AG04450 (cell line): ENCODE data around the gene ZNF239. TPM values are rescaled to one million over a fixed set of nuclear protein-coding genes. Genes with fewer than 3 reads are reported as not detected.

Experiments
- CTCF ChIA-PET: fragments of 300-600, 350-600 bp; formaldehyde crosslinking; extraction: SDS; loops from one replicate; lab custom pipeline; 2022; ENCODE audit warnings: antibody characterized with exemption, inconsistent platforms; lab: Charles Lee
- POLR2A ChIA-PET: fragments of 350-600 bp; formaldehyde crosslinking; extraction: SDS; loops from one replicate; lab custom pipeline; 2021; ENCODE audit warnings: antibody characterized with exemption, inconsistent platforms; lab: Yijun Ruan, JAX
- DNase-seq: peaks from one replicate; pipeline ENCODE4 v3.0.0-alpha.2; 2011; ENCODE audit warnings: low read depth, low spot score
- H3K27ac ChIP-seq: one replicate; pipeline ENCODE4 v1.5.1; 2012; ENCODE audit warnings: low read depth, low read length, control low read depth
- H3K27me3 ChIP-seq: one replicate; pipeline ENCODE4 v1.6.0; 2012; ENCODE audit warnings: low read length; ENCODE audit not compliant: control insufficient read depth, insufficient read depth
- H3K4me3 ChIP-seq: 2 replicates; pipeline ENCODE4 v1.5.1; 2011; ENCODE audit warnings: mild to moderate bottlenecking, low read depth, low read length, control low read depth
- H3K9me3 ChIP-seq: 2 replicates; pipeline ENCODE4 v1.5.1; 2012; ENCODE audit warnings: low read length; ENCODE audit not compliant: control insufficient read depth, insufficient read depth
- CTCF ChIP-seq: IDR thresholded peaks from 2 replicates; pipeline ENCODE4 v1.5.1; 2011; ENCODE audit warnings: low read depth, low read length, control low read depth, inconsistent platforms
- polyA plus RNA-seq: library from polyadenylated mRNA; depleted of rRNA; stranded (reverse); fragments of >200 nt; gene quantifications from 2 replicates; pipeline ENCODE4 v1.2.3, GENCODE V29; 2011

ZNF239 gene
- polyA plus RNA-seq, 1 experiment = 6.9 TPM

- Histone ChIP-seq H3K9me3 (no peaks in the 10 kb centered on the region), H3K27me3 (peaks cover 3% of the 10 kb centered on the region), H3K4me3 (no peak overlapping the region), H3K27ac (no peak overlapping the region)
- no peak for DNase-seq
- ChIA-PET CTCF (no interaction called here), POLR2A (no interaction called here)
- TF ChIP-seq CTCF = no peak
These were observed 10.6 kb upstream of the ZNF239 start for GRCh38 chr10:43585046-43585445.

GRCh38 chr10:43584051-43584450 is 9.6 kb upstream of the ZNF239 start:
- POLR2A ChIA-PET = no interaction called here
- no peaks in the 10 kb centered on the region for H3K9me3 ChIP-seq
- no peaks in the 10 kb centered on the region for H3K27me3 ChIP-seq
- CTCF ChIA-PET = no interaction called here
- TF ChIP-seq CTCF = no peak
- no peak overlapping the region for H3K4me3 ChIP-seq
- no peak for DNase-seq
- H3K27ac ChIP-seq = no peak overlapping the region

- DNase-seq = no peak
- H3K27me3 ChIP-seq = no peaks in the 10 kb centered on the region
- no peak for TF ChIP-seq CTCF
- no peak overlapping the region for H3K27ac ChIP-seq
- no peak overlapping the region for H3K4me3 ChIP-seq
- ChIA-PET POLR2A (no interaction called here), CTCF (no interaction called here)
- H3K9me3 ChIP-seq = no peaks in the 10 kb centered on the region; the same call in 1 of the 2 replicates
These were observed 2.2 kb upstream of the ZNF239 start for GRCh38 chr10:43576580-43576979.

GRCh38 chr10:43576062-43576461 is 1.6 kb upstream of the ZNF239 start:
- Histone ChIP-seq H3K4me3 (no peak overlapping the region), H3K9me3 (no peaks in the 10 kb centered on the region; the same call in 1 of the 2 replicates), H3K27ac (no peak overlapping the region), H3K27me3 (no peaks in the 10 kb centered on the region)
- CTCF ChIA-PET = no interaction called here
- no peak for DNase-seq
- POLR2A ChIA-PET = no interaction called here
- TF ChIP-seq CTCF = no peak

GRCh38 chr10:43574906-43575305 is 490 bp upstream of the ZNF239 start:
- Histone ChIP-seq H3K27me3 (no peaks in the 10 kb centered on the region), H3K9me3 (no peaks in the 10 kb centered on the region; the same call in 1 of the 2 replicates), H3K4me3 (peak overlapping the region; percentile 68), H3K27ac (no peak overlapping the region)
- TF ChIP-seq CTCF = no peak
- CTCF ChIA-PET = interaction anchor here (0.8 kb wide), 1 partner anchor 1433 kb away, joined by 3 read pairs; no protein-coding TSS in a partner anchor
- no peak for DNase-seq
- POLR2A ChIA-PET = no interaction called here
